HG03469 (cell line): Measurements from ENCODE around the gene EPS8L1.
"Not testable (repeated sequence)": the region's sequence is repeated elsewhere in the genome, so short reads cannot be mapped to it uniquely, and the experiment has no call there.

Experiments used
- ATAC-seq: cut with Tn5 transposase; IDR thresholded peaks from one replicate; pipeline ENCODE4 v1.9.1; 2021; ENCODE audit warnings: mild to moderate bottlenecking, moderate library complexity, moderate number of reproducible peaks; ENCODE audit not compliant: unreplicated experiment

EPS8L1 gene

DNA sequence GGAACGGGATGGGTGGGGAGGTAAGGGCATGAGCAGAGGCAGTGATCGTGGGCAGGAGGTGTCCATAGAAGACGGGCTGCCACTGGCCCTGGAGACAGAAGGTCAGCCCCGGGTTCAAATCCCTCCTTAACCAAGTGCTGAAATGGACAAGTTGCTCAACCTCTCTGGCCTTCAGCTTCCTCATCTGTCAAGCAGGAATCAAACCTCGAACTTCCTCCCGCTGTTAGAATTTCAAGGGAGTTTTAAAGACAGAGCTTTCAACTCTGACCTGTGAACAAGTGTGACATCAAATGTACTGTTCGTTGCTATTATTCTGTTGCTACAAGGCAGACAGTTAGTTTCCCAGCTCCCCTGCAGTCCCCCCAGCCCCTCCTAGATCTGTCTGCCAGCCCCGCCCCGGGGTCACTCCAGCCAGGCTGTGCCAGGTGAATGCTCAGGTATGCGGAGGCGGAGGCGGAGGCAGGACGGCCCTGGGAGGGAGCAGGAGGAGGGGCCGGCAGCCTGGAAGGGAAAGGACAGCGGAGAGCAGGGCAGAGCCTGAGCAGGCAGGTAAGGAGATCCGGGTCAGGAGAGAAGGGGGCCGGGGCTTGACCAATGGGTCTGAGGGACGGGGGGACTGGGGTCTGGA lies at the start of gene EPS8L1:
Gene EPS8L1, plus strand, starts transcription at position 499 of the 628 bp plus-strand sequence. CDS start 576 bp downstream, outside the sequence.
- no peak for ATAC-seq

DNA sequence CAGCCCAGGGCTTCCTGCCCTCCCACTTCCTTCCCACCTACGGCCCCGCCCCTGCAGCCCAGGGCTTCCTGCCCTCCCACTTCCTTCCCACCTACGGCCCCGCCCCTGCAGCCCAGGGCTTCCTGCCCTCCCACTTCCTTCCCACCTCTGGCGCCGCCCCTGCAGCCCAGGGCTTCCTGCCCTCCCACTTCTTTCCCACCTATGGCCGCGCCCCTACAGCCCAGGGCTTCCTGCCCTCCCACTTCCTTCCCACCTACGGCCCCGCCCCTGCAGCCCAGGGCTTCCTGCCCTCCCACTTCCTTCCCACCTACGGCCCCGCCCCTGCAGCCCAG lies 48.6 kb upstream of the EPS8L1 start:
- not testable (repeated sequence) for ATAC-seq

DNA sequence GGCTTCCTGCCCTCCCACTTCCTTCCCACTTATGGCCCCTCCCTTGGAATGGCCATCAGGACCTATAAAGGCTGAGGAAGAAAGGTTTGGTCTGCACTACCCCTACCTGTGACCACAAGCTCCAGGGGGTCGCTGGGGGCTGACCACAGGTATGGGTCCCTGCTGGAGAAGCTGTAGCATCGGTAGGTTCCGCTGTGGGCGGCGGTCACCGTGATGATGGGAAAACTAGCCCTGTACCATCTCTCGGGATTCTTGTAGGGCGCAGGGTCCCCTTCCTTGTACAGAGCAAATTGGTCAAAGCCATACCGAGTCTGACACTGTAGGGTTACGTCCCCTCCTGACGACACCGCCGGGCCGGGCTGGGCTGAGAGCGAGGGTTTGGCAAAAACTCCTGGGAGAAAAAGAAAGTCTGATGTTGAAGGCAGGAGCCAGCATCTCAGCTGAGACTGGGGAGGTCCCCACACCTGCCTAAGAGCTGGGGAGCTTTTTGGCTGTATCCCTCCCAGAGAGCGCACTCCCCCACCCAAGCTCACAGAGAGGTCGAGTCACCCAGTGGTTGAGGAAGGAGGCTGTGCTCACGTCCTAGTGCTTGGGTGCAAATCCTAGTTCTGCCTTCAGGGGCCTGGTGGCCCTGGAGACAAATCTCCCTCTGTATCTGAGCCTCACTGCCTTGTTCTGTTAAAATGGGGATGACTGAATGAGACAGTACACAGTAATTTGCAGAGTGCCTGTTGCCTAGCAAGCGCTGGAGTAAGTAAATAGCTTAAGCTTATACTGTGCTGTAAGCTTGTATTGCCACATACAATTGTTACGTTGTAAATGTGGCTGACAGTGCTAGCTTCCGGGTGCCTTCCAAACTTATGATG lies 48.0 kb upstream of the EPS8L1 start:
- no peak for ATAC-seq

DNA sequence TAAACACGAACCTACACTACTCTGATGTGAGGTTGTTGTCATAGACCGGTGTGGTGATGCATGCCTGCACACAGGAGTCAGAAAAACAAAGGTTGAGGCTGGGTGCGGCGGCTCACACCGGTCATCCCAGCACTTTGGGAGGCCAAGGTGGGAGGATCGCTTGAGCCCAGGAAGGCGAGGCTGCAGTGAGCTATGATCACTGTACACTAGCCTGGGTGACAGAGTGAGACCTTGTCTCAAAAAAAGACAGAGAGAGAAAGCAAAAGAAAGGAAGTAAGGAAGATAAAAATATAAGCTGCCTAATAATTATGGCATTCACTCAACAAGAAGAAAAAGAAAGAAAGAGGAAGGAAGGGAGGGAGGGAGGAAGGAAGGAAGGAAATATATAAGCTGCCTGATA lies 46.9 kb upstream of the EPS8L1 start:
- no peak for ATAC-seq

DNA sequence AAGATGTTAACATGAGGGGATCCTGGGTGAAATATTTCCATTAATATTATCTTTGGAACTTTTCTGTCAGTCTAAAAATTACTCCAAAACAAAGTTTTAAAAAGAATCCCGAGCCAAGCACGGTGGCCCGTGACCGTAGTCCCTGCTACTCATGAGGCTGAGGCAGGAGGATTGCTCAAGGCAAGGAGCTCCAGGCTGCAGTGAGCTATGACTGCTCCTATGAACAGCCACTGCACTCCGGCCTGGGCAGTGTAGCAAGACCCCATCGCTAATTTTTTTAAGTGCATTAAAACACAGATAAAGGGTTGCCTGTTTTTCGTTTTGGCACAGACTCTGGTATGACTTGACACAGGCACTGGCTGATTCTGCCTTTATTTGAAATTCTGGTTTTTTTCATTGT lies 44.5 kb upstream of the EPS8L1 start:
- ATAC-seq, result no peak

DNA sequence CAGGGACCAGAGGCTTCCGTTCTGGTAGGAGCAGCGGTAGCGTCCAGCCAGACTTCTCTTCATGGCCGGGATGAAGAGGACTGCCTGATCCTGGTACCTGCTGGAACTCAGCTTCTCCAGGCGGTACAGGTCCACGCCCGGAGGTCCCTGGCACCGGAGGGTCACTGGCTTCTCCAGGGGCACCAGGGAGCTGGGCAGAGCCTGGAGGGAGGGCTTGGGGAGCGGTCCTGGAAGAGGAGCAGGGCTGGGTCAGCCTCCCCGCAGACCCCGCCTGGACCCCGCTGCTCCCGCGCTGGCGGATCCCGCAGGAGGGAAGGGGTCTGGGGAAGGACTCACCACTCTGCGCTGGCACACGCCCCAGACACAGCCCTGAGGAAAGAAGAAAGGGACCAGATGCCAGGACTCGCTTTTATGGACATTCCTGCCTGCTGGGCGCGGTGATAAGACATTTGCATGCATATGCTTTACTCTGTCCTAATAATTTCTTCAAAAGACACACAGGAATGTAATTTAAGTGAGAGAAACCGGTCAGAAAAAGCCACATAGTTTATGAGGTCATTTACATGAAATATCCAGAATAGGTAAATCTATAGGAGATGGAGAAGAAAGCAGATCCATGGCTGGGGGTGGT lies 43.4 kb upstream of the EPS8L1 start:
- ATAC-seq, result no peak

DNA sequence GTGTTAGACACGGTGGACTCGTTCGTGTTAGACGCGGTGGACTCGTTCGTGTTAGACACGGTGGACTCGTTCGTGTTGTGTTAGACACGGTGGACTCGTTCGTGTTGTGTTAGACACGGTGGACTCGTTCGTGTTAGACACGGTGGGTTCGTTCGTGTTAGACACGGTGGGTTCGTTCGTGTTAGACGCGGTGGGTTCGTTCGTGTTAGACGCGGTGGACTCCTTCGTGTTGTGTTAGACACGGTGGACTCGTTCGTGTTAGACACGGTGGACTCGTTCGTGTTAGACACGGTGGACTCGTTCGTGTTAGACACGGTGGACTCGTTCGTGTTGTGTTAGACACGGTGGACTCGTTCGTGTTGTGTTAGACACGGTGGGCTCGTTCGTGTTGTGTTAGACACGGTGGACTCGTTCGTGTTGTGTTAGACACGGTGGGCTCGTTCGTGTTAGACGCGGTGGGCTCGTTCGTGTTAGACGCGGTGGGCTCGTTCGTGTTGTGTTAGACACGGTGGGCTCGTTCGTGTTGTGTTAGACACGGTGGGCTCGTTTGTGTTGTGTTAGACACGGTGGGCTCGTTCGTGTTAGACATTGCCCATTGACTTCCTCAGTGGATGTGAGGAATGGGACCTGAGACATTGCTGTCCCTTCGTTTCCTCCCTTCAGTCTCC lies 42.6 kb upstream of the EPS8L1 start:
- ATAC-seq, result not testable (repeated sequence)

DNA sequence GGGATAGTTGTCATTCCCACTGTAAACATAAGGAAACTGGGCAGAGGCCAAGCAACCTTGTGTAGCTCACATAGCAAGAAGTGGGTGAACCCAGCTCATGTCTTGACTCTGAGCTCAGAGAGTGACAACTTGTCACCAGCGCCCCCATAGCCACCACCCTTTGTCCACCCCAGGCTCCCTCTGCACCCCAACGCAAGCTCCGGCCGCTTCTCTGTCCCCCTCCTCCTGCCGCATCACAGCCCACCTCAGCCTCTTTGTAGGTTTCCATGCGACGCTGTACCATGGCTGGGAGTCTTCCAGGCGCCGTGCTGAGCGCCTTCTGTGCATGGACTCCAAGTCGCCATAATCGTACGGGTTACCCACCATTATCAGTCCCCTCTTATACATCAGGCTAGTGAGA lies 40.9 kb upstream of the EPS8L1 start:
- ATAC-seq, result no peak

DNA sequence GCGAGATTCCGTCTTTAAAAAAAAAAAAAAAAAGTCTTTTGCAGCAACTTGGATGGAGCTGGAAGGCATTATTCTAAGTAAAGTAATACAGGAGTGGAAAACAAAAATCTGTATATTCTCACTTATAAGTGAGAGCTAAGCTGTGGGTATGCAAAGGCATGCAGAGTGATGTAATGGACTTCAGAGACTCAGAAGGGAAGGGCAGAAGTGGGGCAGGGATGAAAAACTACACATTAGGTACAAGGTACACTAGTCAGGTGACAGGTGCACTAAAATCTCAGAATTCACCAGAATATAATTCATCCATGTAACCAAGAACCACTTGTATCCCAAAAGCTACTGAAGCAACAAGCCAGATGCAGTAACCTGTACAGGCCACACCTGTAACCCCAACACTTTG lies 39.6 kb upstream of the EPS8L1 start:
- ATAC-seq, result no peak

DNA sequence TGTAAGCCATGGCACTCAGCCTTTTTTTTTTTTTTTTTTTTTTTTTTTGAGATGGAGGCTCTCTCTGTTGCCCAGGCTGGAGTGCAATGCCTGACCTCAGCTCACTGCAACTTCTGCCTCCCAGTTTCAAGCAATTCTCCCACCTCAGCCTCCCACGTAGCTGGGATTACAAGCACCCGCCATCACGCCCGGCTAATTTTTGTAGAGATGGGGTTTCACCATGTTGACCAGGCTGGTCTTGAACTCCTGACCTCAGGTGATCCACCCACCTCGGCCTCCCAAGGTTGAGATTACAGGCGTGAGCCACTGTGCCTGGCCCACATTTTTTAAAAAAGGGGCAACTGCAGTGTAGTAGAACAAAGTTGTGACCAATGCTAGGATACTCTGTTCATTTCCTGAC lies 38.1 kb upstream of the EPS8L1 start:
- ATAC-seq, result not testable (repeated sequence)

DNA sequence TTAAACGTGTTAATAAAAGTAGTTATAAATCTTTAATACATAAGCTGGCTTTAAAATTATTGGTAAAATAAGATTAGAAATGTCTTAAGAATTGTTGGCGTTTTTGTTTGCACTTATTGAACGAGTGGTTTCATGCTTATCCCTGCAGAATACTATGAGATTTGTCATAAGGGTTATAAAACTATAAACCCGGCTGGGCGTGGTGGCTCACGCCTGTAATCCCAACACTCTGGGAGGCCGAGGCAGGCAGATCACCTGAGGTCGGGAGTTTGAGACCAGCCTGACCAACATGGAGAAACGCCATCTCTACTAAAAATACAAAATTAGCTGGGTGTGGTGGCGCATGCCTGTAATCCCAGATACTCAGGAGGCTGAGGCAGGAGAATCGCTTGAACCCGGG lies 35.0 kb upstream of the EPS8L1 start:
- not testable (repeated sequence) for ATAC-seq

DNA sequence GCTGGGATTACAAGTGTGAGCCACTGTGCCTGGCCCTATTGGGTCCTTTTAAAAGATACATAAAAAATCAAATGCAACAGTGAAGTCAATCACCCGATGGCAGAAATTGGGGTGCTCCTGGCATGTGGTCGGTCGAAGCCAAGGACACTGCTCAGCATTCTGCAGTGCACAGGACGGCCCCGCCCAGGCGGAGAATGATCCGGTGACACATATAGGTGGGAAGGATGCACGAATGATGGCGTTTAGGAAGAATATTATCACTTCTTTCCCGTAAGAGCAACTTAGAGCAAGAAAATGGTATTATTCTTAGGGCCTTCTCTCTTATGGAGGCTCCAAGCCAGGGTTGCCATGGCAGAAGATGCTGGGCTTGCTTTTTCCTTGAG lies 34.4 kb upstream of the EPS8L1 start:
- no peak for ATAC-seq

DNA sequence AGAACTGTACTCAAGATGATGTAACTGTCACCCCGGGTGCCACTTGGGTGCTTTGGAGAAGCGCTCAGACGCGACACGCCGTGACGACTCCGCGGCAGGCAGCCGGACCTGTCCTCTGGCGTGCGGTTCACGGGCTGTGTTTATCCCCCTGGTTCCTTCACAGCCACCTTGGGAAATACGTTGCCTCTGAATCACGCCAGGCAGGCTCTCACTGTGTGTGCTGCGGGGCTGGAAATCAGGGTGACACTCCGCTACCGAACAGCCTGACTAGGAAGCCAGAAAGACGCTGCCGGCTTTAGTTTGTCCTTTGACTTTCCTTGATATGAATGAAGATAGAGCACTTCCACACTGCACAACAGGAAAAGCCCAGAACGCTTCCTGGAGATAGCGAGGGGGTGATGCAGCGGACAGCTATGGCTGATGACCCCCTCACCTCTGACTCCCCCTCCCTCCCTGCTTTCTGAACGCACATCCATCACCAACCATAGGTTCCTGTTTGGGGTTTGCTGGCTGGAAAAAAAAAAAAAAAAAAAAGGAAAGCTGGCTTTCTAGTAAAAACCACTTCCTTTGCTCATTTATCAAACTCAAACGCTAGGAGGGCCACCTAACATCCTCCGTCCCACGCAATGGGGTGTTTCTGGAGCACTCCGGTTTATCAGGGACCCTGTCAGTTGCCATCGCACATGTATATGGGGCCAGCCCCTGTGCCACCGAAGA lies 33.9 kb upstream of the EPS8L1 start:
- no peak for ATAC-seq

DNA sequence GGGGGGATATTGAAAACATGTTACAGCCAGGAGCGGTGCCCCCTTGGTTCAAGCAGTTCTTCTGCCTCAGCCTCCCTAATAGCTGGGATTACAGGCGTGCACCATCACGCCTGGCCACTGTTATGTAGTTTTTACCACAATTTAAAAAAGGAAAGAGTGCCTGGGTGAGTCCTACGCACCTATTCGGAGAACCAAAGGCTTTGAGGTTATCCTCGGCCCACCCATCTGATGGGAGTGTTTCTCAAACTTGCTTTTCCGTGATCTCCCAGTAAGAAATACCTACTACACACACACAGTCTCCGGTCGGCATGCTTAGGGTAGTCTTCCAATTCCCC lies 33.4 kb upstream of the EPS8L1 start:
- no peak for ATAC-seq

DNA sequence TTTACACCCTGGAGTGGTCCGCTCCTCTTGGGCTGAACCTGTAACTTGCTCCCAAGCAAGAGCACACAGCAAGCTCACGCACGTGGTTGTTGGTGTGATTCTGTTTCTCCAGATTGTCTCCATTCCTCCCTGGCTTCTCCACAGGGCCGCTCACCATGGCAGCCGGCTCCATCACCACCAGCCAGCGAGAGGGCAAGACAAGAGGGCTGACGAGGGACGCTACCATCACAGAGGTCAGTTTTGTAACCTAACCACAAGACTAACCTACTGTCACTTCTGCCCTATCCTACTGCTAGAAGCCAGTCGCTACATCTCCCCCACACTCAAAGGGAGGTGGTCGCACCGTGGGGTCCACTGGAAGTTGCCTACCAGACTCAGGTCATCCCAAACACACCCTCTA lies 33.0 kb upstream of the EPS8L1 start:
- no peak for ATAC-seq

DNA sequence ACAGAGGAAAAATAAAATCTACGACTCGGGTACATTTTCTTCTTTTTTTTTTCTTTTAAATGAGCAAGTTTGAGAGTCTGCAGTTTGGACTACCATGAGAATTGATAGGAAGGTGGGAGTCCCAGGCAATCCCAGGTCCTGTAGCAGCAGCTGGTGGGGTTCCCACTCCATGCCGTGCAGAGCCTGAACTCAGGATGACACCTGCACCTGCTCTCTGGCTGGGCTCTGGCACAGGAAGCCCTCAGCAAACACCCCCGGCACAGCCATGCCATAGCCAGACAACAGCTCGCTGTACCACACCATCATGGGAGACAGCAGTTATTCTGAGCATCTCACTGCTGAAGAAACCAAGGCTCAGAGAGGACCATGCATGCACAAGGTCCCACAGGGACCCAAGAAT lies 31.4 kb upstream of the EPS8L1 start:
- no peak for ATAC-seq

DNA sequence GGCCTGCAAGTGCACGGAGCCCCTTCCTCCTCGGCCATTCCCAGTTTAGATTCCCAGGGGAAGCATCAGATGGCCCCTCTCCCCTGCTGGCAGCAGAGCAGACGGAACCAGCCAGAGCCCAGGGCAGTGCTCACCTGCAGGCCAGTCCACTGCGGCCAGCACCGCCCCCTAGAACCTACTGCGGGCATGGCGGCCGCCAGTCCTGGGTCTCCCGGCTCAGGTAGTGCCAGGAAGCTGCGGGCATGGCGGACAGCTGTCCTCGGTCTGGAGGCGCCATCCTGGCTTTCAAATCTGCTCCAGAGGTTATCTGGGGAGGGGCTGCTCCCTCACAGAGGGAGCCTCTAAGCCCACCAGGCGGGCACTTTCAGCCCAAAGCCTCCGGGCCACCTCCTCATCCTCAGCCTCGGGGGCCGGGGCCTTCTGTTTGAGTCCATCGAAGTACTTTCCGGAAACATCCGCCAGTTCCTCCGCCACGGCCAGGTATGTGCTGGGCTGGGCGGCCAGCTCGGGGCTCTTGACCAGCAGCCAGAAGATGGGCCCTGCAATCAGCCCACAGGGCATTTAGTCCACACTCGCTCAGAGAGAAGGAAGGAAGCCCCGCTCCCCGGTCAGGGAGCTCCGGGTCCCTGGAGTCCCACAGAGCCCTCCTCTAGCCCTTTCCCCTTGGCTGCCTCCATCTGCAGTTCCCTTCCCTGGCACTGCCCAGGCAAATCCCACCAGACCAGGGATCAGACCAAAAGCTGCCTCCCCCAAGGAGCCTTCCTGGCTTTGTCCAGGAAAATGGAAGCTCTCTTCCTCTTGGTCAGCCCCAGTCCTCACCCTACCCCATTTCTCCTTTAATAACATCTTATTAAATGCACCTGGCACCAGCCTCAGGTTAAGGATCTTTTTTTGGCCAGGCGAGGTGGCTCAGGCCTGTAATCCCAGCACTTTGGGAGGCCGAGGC lies 30.6 kb upstream of the EPS8L1 start:
- ATAC-seq, result no peak

DNA sequence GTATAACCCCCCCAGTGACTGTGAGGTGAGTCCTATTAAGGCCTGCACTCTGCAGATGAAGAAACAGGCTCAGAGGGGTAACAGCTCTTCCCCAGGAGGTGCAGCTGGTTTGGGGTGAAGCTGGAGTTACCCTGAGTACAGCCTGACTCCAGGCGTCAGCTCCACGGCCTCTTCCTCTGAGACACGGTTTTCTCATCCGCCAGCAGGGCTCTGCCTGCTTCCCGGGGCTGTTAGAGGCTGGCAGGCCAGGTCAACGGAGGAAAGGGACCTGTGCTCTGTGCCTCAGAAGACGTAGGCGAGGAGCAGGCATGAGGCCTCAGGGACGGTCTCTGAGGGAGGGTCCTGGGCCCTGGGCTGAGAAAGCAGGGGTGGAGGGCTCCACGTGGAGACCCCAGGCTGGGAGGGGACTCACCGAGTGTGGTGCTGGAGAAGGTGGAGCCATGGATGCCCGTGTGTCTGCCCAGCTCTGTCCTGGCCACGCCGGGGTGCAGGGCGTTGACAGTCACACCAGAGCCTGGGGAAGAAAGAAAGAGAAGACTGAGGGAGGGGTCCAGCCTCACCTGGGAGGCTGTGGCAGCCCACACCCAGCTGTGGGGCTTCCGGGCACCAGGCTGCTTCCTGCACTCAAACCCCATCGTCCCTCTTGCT lies 28.6 kb upstream of the EPS8L1 start:
- ATAC-seq, result no peak

DNA sequence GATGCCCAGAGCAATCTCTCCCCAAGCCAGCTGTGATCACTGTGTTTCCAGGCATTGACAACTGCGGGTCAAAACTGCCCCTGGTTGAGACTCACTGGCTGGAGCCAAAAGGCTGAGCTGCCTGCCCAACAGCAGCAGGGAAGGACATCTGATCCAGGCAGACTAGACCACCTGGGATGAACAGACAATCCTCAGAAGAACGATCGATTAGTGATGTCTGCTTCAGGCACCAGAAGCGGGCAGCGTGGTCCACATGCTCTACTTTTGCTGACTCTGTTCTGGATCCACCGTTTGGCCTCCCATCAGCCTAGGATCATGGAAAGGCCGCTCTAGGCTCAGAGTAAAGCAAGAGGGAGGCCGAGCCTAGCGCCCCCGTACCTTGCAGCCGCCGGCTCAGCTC lies 27.7 kb upstream of the EPS8L1 start:
- no peak for ATAC-seq
